Prostate gland (tissue), 2 donors: Measurements from ENCODE around the gene HLA-DQB1. TPM values are rescaled to one million over a fixed set of nuclear protein-coding genes. Genes with fewer than 3 reads are reported as not detected.
"Not testable (repeated sequence)": the region's sequence is repeated elsewhere in the genome, so short reads cannot be mapped to it uniquely, and the experiment has no call there.

ENCODE experiments used
- DNase-seq: peaks from one replicate; pipeline ENCODE4 v3.0.0-alpha.2; 2019; ENCODE audit warnings: low spot score
- H3K27ac ChIP-seq, 2 donors: fragments of 200-600 bp; sonication (generic); 2 replicates each; pipeline ENCODE4 v1.5.1; 2017 to 2019
- H3K27me3 ChIP-seq: fragments of 200-600 bp; sonication (generic); replicated peaks from 2 replicates; pipeline ENCODE4 v1.5.1; 2019; ENCODE audit not compliant: insufficient read depth
- H3K36me3 ChIP-seq, 2 donors: fragments of 200-600 bp; sonication (generic); 1 replicate in 1 of 2; 2 replicates in 1 of 2; pipeline versions ENCODE4 v1.5.1 to v1.8.1; 2017 to 2019
- H3K4me1 ChIP-seq: fragments of 200-600 bp; sonication (generic); replicated peaks from 2 replicates; pipeline ENCODE4 v1.5.1; 2019
- H3K4me3 ChIP-seq, 2 donors: fragments of 200-600 bp; sonication (generic); 2 replicates each; pipeline ENCODE4 v1.5.1; 2017 to 2019
- H3K9me3 ChIP-seq: fragments of 200-600 bp; sonication (generic); 2 replicates; pipeline ENCODE4 v1.5.1; 2017
- CTCF ChIP-seq, 4 experiments: fragments of 200-600 bp in 2 of 4; fragments of 450-650 bp in 2 of 4; sonication (generic) in 2 of 4; IDR thresholded peaks; 1 replicate in 3 of 4; 2 replicates in 1 of 4; pipeline ENCODE4 v1.5.1; 2016 to 2019; ENCODE audit warnings: antibody characterized with exemption in 4 of 4, mild to moderate bottlenecking in 2 of 4, moderate library complexity in 2 of 4
- POLR2A ChIP-seq: fragments of 450-650 bp; IDR thresholded peaks from one replicate; pipeline ENCODE4 v1.6.1; 2016; ENCODE audit warnings: antibody characterized with exemption, mild to moderate bottlenecking
- POLR2AphosphoS5 ChIP-seq: sonication (generic); formaldehyde crosslinking; IDR thresholded peaks from one replicate; pipeline ENCODE4 v1.6.1; 2017; ENCODE audit warnings: antibody characterized with exemption
- WGBS: methylation state at CpG from one replicate; pipeline ENCODE4 v1.1.5; 2018; 5-methylcytosine and 5-hydroxymethylcytosine counted together
- intact Hi-C: fragments of 100-400 bp; cut with DNase I; formaldehyde crosslinking; loops from one replicate; pipeline ENCODE4 v1.14.2; 2022
- total RNA-seq, 2 donors: library from RNA; depleted of rRNA; stranded (reverse); fragments of >200 nt; gene quantifications; one replicate each; pipeline ENCODE4 v1.1.0, GENCODE V29; 2016

The HLA-DQB1 gene
- total RNA-seq, 2 donors from 2014 or later: 1.0 to 3.0 TPM

GRCh38 chr6:32635526-32636123 is 30.8 kb downstream of the HLA-DQB1 start:
- no peak overlapping the region for H3K27ac ChIP-seq
- DNase-seq: no peak
- no peaks in the 10 kb centered on the region for H3K9me3 ChIP-seq
- no peaks in the 10 kb centered on the region for H3K4me1 ChIP-seq
- no peak for TF ChIP-seq POLR2AphosphoS5
- TF ChIP-seq POLR2A: no peak
- no peak for TF ChIP-seq CTCF (IDR thresholded peaks at IDR 0.05)
- 18% methylated on average over 2 of the region's 2 CpGs for WGBS
- intact Hi-C loops: no loop called here
- no peaks in the 10 kb centered on the region for H3K36me3 ChIP-seq
- no peak overlapping the region for H3K4me3 ChIP-seq
- no peaks in the 10 kb centered on the region for H3K27me3 ChIP-seq

- DNase-seq, intact Hi-C loops, H3K27ac ChIP-seq, H3K9me3 ChIP-seq, H3K4me3 ChIP-seq, H3K27me3 ChIP-seq, H3K4me1 ChIP-seq, H3K36me3 ChIP-seq: not testable (repeated sequence)
- WGBS: 97% methylated on average over 11 of the region's 13 CpGs
These were observed 36.7 kb downstream of the HLA-DQB1 start for GRCh38 chr6:32629793-32630192.

GRCh38 chr6:32627831-32628230 is 38.6 kb downstream of the HLA-DQB1 start:
- Histone ChIP-seq H3K9me3 (no peaks in the 10 kb centered on the region), H3K27ac (no peak overlapping the region), H3K4me3 (no peak overlapping the region), H3K4me1 (no peaks in the 10 kb centered on the region), H3K36me3 (no peaks in the 10 kb centered on the region), H3K27me3 (no peaks in the 10 kb centered on the region)
- intact Hi-C loops: no loop called here
- 65% methylated on average over 3 of the region's 3 CpGs for WGBS
- TF ChIP-seq POLR2A (no peak), POLR2AphosphoS5 (no peak), CTCF (IDR thresholded peaks at IDR 0.05) (no peak)
- DNase-seq: no peak

- H3K9me3 ChIP-seq: no peaks in the 10 kb centered on the region
- H3K27ac ChIP-seq: no peak overlapping the region
- no peak overlapping the region for H3K4me3 ChIP-seq
- no peaks in the 10 kb centered on the region for H3K36me3 ChIP-seq
- H3K27me3 ChIP-seq: no peaks in the 10 kb centered on the region
- 58% methylated on average over 3 of the region's 3 CpGs for WGBS
- intact Hi-C loops: no loop called here
- DNase-seq: no peak
- TF ChIP-seq POLR2A: no peak
- TF ChIP-seq POLR2AphosphoS5: no peak
- TF ChIP-seq CTCF (IDR thresholded peaks at IDR 0.05): no peak
- H3K4me1 ChIP-seq: no peaks in the 10 kb centered on the region
These were observed 39.2 kb downstream of the HLA-DQB1 start for GRCh38 chr6:32627249-32627648.

- H3K27ac ChIP-seq: no peak overlapping the region
- intact Hi-C loops: no loop called here
- no peak for DNase-seq
- 29% methylated on average over 5 of the region's 5 CpGs for WGBS
- H3K36me3 ChIP-seq: no peaks in the 10 kb centered on the region
- TF ChIP-seq CTCF (IDR thresholded peaks at IDR 0.05) (no peak), POLR2A (no peak), POLR2AphosphoS5 (no peak)
- no peaks in the 10 kb centered on the region for H3K4me1 ChIP-seq
- no peak overlapping the region for H3K4me3 ChIP-seq
- no peaks in the 10 kb centered on the region for H3K9me3 ChIP-seq
- H3K27me3 ChIP-seq: no peaks in the 10 kb centered on the region
These were observed 41.3 kb downstream of the HLA-DQB1 start for GRCh38 chr6:32625137-32625536.
